Measurements from ENCODE around the gene ATCAY.

The ATCAY gene

GRCh38 chr19:3844596-3844995 lies 35.9 kb upstream of the ATCAY start:
- no peak for TF ChIP-seq CTCF (conservative IDR thresholded peaks at IDR 0.05; ENCODE audit: low read length)
- TF ChIP-seq EZH2phosphoT487 (IDR thresholded peaks at IDR 0.05; ENCODE audit: borderline replicate concordance), result no peak
- Histone ChIP-seq H3K9ac (ENCODE audit: low read depth, low read length, poor library complexity, severe bottlenecking) (no peak overlapping the region), H3K79me2 (ENCODE audit: insufficient read depth, low read length) (no peaks in the 10 kb centered on the region), H3K36me3 (ENCODE audit: insufficient read depth, low read length) (no peaks in the 10 kb centered on the region), H3K9me2 (replicated peaks; ENCODE audit: low read depth, low read length) (no peaks in the 10 kb centered on the region), H3F3A (ENCODE audit: low read depth) (no peaks in the 10 kb centered on the region), H2AFZ (ENCODE audit: low read length) (no peak overlapping the region), H3K4me3 (ENCODE audit: low read length, poor library complexity, severe bottlenecking) (no peak overlapping the region), H4K20me1 (ENCODE audit: insufficient read depth, low read length, poor library complexity, severe bottlenecking) (no peaks in the 10 kb centered on the region), H3K4me2 (ENCODE audit: low read depth, low read length, poor library complexity, severe bottlenecking) (no peak overlapping the region), H3K27me3 (ENCODE audit: insufficient read depth, low read length, poor library complexity, severe bottlenecking) (no peaks in the 10 kb centered on the region), H3K9me3 (ENCODE audit: insufficient read depth, low read depth, low read length) (no peaks in the 10 kb centered on the region), H3K4me1 (ENCODE audit: insufficient read depth, low read length, poor library complexity, severe bottlenecking) (no peaks in the 10 kb centered on the region)

- Histone ChIP-seq H3K9me3 (ENCODE audit: insufficient read depth, low read depth, low read length) (no peaks in the 10 kb centered on the region; the same call in 1 of the 2 replicates), H3K79me2 (ENCODE audit: insufficient read depth, low read length) (no peaks in the 10 kb centered on the region), H3K4me2 (ENCODE audit: low read depth, low read length, poor library complexity, severe bottlenecking) (no peak overlapping the region), H3K4me1 (ENCODE audit: insufficient read depth, low read length, poor library complexity, severe bottlenecking) (no peaks in the 10 kb centered on the region), H3K9ac (ENCODE audit: low read depth, low read length, poor library complexity, severe bottlenecking) (no peak overlapping the region), H3K9me2 (replicated peaks; ENCODE audit: low read depth, low read length) (no peaks in the 10 kb centered on the region), H3K4me3 (ENCODE audit: low read length, poor library complexity, severe bottlenecking) (no peak overlapping the region), H2AFZ (ENCODE audit: low read length) (peak overlapping the region; percentile 65), H4K20me1 (ENCODE audit: insufficient read depth, low read length, poor library complexity, severe bottlenecking) (no peaks in the 10 kb centered on the region), H3K27me3 (ENCODE audit: insufficient read depth, low read length, poor library complexity, severe bottlenecking) (no peaks in the 10 kb centered on the region), H3K36me3 (ENCODE audit: insufficient read depth, low read length) (no peaks in the 10 kb centered on the region), H3F3A (ENCODE audit: low read depth) (no peaks in the 10 kb centered on the region)
- TF ChIP-seq EZH2phosphoT487 (IDR thresholded peaks at IDR 0.05; ENCODE audit: borderline replicate concordance) (no peak), CTCF (conservative IDR thresholded peaks at IDR 0.05; ENCODE audit: low read length) (peak; percentile 90)
Measured at GRCh38 chr19:3849092-3849491, 31.4 kb upstream of the ATCAY start.

GRCh38 chr19:3849787-3850186 lies 30.7 kb upstream of the ATCAY start:
- Histone ChIP-seq H3K4me3 (ENCODE audit: low read length, poor library complexity, severe bottlenecking) (no peak overlapping the region), H3K27me3 (ENCODE audit: insufficient read depth, low read length, poor library complexity, severe bottlenecking) (no peaks in the 10 kb centered on the region), H3K9me2 (replicated peaks; ENCODE audit: low read depth, low read length) (no peaks in the 10 kb centered on the region), H3K9me3 (ENCODE audit: insufficient read depth, low read depth, low read length) (no peaks in the 10 kb centered on the region; the same call in 1 of the 2 replicates), H3K79me2 (ENCODE audit: insufficient read depth, low read length) (no peaks in the 10 kb centered on the region), H2AFZ (ENCODE audit: low read length) (no peak overlapping the region), H3K4me2 (ENCODE audit: low read depth, low read length, poor library complexity, severe bottlenecking) (no peak overlapping the region), H3F3A (ENCODE audit: low read depth) (no peaks in the 10 kb centered on the region), H3K36me3 (ENCODE audit: insufficient read depth, low read length) (no peaks in the 10 kb centered on the region), H3K9ac (ENCODE audit: low read depth, low read length, poor library complexity, severe bottlenecking) (no peak overlapping the region), H4K20me1 (ENCODE audit: insufficient read depth, low read length, poor library complexity, severe bottlenecking) (no peaks in the 10 kb centered on the region), H3K4me1 (ENCODE audit: insufficient read depth, low read length, poor library complexity, severe bottlenecking) (no peaks in the 10 kb centered on the region)
- TF ChIP-seq EZH2phosphoT487 (IDR thresholded peaks at IDR 0.05; ENCODE audit: borderline replicate concordance) (no peak), CTCF (conservative IDR thresholded peaks at IDR 0.05; ENCODE audit: low read length) (no peak)
